Pancreas (tissue), 10 donors: Measurements from ENCODE around the gene VWA3B. TPM values are rescaled to one million over a fixed set of nuclear protein-coding genes. Genes with fewer than 3 reads are reported as not detected.
"Not testable (repeated sequence)": the region's sequence is repeated elsewhere in the genome, so short reads cannot be mapped to it uniquely, and the experiment has no call there.

Experiments
- ATAC-seq, 4 donors: fragments of 200-7000 bp; cut with Tn5 transposase; one replicate each; pipeline versions ENCODE4 v1.8.0 to v1.9.1; 2020; ENCODE audit warnings: mild to moderate bottlenecking in 4 of 4, moderate library complexity in 4 of 4
- DNase-seq, 6 donors: peaks; one replicate each; pipeline ENCODE4 v3.0.0-alpha.2; 2020
- FAIRE-seq: peaks from 2 replicates; lab custom pipeline; 2012; peaks lifted over from hg19 to GRCh38; lab: Jason Lieb, UNC
- H3K27ac ChIP-seq, 4 donors: fragments of 200-600 bp; sonication (generic); 1 replicate in 3 of 4; 2 replicates in 1 of 4; pipeline versions ENCODE4 v1.5.0 to v1.8.0; 2020
- H3K27me3 ChIP-seq, 4 donors: fragments of 200-600 bp; one replicate each; pipeline ENCODE4 v1.8.0; 2021
- H3K36me3 ChIP-seq, 3 donors: fragments of 200-600 bp; sonication (generic) in 1 of 3; one replicate each; pipeline versions ENCODE4 v1.5.0 to v1.8.0; 2020 to 2021
- H3K4me1 ChIP-seq, 3 donors: fragments of 200-600 bp; one replicate each; pipeline ENCODE4 v1.8.0; 2021
- H3K4me3 ChIP-seq, 4 donors: fragments of 200-600 bp; sonication (generic) in 2 of 4; one replicate each; pipeline versions ENCODE4 v1.5.0 to v1.8.0; 2020 to 2021
- H3K9me3 ChIP-seq, 4 donors: fragments of 200-600 bp; one replicate each; pipeline ENCODE4 v1.8.0; 2021
- WGBS, 2 donors: extraction: QIAGEN DNeasy Blood & Tissue Kit; methylation state at CpG; one replicate each; pipeline ENCODE4 v1.1.7; 2013; 5-methylcytosine and 5-hydroxymethylcytosine counted together
- intact Hi-C, 3 donors: fragments of 100-400 bp; cut with DNase I; formaldehyde crosslinking; loops; one replicate each; pipeline versions ENCODE4 v1.11.1 to v1.14.2; 2022
- polyA plus RNA-seq, 2 donors: library from polyadenylated mRNA; stranded (reverse); fragments of 200-250 nt; gene quantifications; one replicate each; pipeline ENCODE4 v1.2.3, GENCODE V29; 2013
- total RNA-seq, 6 donors: library from RNA; stranded (reverse); fragmentation: NEBNext Ultra II Directional in 4 of 6; extraction: Animal tissue kit (Norgen Biotek cat#: 25700) in 4 of 6; gene quantifications; one replicate each; pipeline versions ENCODE4 v1.2.1 to v1.2.4, GENCODE V29; 2021 to 2023
- TF ChIP-seq, protein P1 (sequence below), 4 donors: fragments of 200-600 bp; sonication (generic) in 3 of 4; IDR thresholded peaks; one replicate each; pipeline versions ENCODE4 v1.5.0 to v1.8.0; 2021; ENCODE audit warnings: antibody characterized with exemption in 4 of 4
- donor health status: healthy with polysubstance abuse.
- donor health status: DM: no; HTN: no; CAD: no; lungs with moderate emphysema.
- donor health status: DM: no; HTN: no; CAD: no.
- donor health status: control.
- donor health status: control.
- donor health status: Bipolar disorder and iron deficiency.
- donor health status: DM: yes; HTN: yes; CAD: no.
- donor health status: DM: no; HTN: no; CAD: no.
- donor health status: DM: no; HTN: no; CAD: no.
- donor health status: DM: yes; HTN: yes; CAD: no.

Gene VWA3B
- total and polyA plus RNA-seq, 8 donors = 0.04 to 0.24 (median 0.07) TPM; not detected in 5

DNA sequence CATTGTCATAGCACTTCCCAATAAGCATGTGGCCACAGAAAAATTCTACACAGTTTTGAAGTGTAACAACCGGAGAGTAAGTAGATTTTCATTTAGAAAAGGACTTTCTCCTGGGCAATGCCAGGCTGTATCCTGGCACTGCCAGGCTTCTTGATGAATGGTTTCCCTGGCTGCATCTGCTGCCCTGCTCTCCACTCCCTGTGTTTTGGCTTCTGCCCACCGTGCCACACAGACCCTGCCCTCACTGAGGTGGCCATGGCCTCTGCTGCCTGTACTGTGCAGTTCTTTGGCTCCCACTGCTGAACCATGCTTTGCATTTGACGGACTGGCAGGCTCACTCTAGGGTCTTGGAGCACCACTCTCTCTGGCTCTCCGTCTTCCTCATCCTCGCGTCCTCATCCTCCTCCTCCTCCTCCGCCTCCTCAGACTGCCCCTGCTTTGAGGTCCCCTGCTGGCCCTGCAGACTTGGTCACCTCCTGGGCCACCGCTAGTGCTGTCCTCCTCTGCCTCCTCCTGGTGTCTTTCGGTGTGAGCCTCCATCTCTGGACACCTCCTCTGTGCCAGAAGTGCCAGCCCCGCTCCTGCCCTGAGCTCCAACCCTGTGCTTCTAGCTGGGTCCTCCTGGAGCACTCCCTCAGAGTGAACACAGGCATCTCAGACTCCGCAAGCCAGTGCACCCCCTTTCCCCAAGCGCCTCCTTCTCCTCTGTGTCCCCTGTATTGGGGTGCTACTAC is 213.3 kb downstream of the VWA3B start:
- Histone ChIP-seq H3K27me3 (no peaks in the 10 kb centered on the region), H3K4me1 (peaks cover 0 to 7% (median 5%) of the 10 kb centered on the region in 3 donors), H3K27ac (no peak overlapping the region), H3K9me3 (no peaks in the 10 kb centered on the region), H3K4me3 (no peak overlapping the region), H3K36me3 (no peaks in the 10 kb centered on the region)
- TF ChIP-seq, protein P1, sequence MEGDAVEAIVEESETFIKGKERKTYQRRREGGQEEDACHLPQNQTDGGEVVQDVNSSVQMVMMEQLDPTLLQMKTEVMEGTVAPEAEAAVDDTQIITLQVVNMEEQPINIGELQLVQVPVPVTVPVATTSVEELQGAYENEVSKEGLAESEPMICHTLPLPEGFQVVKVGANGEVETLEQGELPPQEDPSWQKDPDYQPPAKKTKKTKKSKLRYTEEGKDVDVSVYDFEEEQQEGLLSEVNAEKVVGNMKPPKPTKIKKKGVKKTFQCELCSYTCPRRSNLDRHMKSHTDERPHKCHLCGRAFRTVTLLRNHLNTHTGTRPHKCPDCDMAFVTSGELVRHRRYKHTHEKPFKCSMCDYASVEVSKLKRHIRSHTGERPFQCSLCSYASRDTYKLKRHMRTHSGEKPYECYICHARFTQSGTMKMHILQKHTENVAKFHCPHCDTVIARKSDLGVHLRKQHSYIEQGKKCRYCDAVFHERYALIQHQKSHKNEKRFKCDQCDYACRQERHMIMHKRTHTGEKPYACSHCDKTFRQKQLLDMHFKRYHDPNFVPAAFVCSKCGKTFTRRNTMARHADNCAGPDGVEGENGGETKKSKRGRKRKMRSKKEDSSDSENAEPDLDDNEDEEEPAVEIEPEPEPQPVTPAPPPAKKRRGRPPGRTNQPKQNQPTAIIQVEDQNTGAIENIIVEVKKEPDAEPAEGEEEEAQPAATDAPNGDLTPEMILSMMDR (IDR thresholded peaks at IDR 0.05) = no peak
- intact Hi-C loops = no loop called here
- 77 to 85% methylated on average over 12 of the region's 12 CpGs for WGBS, 2 donors
- ATAC-seq (no peak), DNase-seq (no peak), FAIRE-seq (no peak)

DNA sequence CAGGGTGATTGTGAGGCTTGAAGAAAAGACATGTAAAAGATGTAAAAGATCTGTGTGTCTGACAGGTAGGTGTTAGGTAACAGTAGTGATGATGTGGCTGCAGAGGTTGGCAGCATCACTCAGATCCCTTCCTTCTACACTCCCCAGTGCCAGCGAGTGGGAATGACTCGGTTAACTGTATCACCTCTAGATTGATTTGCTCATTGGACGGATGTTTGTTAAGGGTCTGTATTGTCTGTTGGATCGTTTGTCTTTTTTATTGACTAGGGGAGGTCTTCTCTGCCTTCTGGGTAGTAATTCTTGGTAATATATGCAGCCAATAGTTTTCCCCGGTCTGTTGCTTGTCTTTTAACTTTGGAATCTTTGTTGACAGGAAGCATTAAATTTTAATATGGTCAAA is 214.5 kb downstream of the VWA3B start:
- intact Hi-C loops = no loop called here
- WGBS, 2 donors = 39% methylated on average over 5 of the region's 5 CpGs
- TF ChIP-seq, protein P1 (IDR thresholded peaks at IDR 0.05) = no peak

DNA sequence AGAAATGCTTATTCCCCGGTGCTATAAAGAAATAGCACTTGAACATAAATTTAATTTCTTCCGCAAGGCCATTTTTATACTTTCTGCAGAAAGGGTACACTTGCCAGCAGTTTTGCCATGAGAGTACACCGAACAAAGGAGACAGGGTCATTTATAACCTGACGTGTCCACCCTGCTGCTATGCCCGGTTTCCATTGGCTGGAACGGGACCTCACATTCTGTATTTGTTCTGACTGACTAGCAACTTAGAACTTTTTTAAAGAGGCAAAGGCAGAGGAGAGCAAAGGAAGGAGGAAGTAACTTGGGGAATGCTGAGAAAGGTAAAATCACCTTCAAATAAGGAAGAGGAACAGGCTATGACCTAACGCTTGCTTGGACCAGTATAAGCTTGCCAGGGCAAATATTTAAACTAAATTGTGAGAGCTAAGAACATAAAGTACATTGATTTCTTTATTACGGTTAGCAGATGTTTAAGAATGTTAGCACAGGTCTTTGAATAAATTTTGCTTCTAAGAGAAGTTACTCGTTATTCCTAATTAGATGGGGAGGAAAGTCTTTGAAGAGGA is 220.2 kb downstream of the VWA3B start:
- H3K4me1 ChIP-seq = not testable (repeated sequence)
- peak in 1 of 6 donors; percentile 24 for DNase-seq
- peak; percentile 85 for FAIRE-seq

More for the DNA sequence above, 214.5 kb downstream of the VWA3B start:
- Histone ChIP-seq H3K4me3 (no peak overlapping the region), H3K4me1 (peaks cover 0 to under 1% (median 0%) of the 10 kb centered on the region in 3 donors), H3K9me3 (no peaks in the 10 kb centered on the region), H3K27ac (no peak overlapping the region), H3K27me3 (no peaks in the 10 kb centered on the region), H3K36me3 (no peaks in the 10 kb centered on the region)
- FAIRE-seq (no peak), DNase-seq (no peak), ATAC-seq (no peak)

DNA sequence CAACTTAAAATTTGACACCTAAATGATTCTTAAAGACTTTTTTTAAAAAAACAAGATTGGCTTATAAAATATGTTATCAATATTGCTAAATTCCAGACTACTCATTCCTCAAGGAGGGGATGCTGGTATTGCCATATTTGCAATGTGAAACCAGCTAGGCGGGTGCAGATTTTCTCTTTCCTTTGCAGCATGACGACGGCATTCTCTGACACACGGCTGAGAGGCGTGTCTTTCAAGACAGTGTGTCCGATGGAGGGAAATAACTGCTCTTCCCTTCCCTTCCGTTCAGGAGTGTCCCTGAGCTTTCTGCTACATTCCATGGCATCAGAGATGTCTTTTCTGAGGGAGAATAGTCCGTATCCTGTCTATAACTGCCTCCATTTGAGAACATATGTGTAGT is 221.1 kb downstream of the VWA3B start:
- H3K9me3 ChIP-seq = no peaks in the 10 kb centered on the region
- 72 to 78% methylated on average over 8 of the region's 8 CpGs for WGBS, 2 donors
- H3K27ac ChIP-seq = no peak overlapping the region
- peaks cover 0 to 8% (median 0%) of the 10 kb centered on the region in 3 donors for H3K4me1 ChIP-seq
- DNase-seq (no peak), ATAC-seq (no peak), FAIRE-seq (no peak)
- TF ChIP-seq, protein P1 (IDR thresholded peaks at IDR 0.05) = no peak
- no peak overlapping the region for H3K4me3 ChIP-seq
- no peaks in the 10 kb centered on the region for H3K36me3 ChIP-seq
- intact Hi-C loops = no loop called here
- no peaks in the 10 kb centered on the region for H3K27me3 ChIP-seq

More for the DNA sequence above, 220.2 kb downstream of the VWA3B start:
- WGBS, 2 donors = 33 to 50% methylated on average over 9 of the region's 9 CpGs
- H3K27ac ChIP-seq, ATAC-seq, intact Hi-C loops, H3K4me3 ChIP-seq, H3K36me3 ChIP-seq, H3K27me3 ChIP-seq, H3K9me3 ChIP-seq: not testable (repeated sequence)

DNA sequence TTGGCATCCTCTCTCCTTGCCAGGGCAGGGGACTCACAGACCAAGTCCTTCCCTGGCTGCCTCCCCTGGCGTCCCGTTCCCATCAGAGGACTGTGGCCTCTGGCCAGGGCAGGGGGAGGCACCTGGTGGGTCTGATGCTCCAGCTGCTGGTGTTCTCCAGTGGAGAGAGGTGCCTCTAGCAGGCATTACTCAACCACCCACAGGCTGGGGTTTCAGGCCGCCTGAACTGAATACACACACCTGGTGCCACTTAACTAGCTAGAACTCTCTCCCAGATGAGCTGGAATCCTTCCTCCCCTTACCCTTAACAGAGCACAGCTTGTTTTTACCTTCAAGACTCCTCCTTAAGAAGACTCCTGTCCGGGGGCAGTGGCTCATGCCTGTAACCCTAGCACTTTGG is 221.6 kb downstream of the VWA3B start:
- intact Hi-C loops = no loop called here
- DNase-seq (no peak), FAIRE-seq (no peak), ATAC-seq (no peak)
- TF ChIP-seq, protein P1 (IDR thresholded peaks at IDR 0.05) = no peak
- Histone ChIP-seq H3K27me3 (no peaks in the 10 kb centered on the region), H3K9me3 (no peaks in the 10 kb centered on the region), H3K4me3 (no peak overlapping the region), H3K36me3 (no peaks in the 10 kb centered on the region), H3K27ac (no peak overlapping the region), H3K4me1 (peaks cover 0 to 8% (median 0%) of the 10 kb centered on the region in 3 donors)
- 67 to 83% methylated on average over 4 of the region's 4 CpGs for WGBS, 2 donors
